HG03558 (cell line): ENCODE results near the gene CNST.

Experiments
- ATAC-seq: cut with Tn5 transposase; IDR thresholded peaks from one replicate; pipeline ENCODE4 v1.9.1; 2021; ENCODE audit warnings: moderate number of reproducible peaks; ENCODE audit not compliant: unreplicated experiment; ENCODE audit errors: extremely low read depth

The CNST gene

DNA sequence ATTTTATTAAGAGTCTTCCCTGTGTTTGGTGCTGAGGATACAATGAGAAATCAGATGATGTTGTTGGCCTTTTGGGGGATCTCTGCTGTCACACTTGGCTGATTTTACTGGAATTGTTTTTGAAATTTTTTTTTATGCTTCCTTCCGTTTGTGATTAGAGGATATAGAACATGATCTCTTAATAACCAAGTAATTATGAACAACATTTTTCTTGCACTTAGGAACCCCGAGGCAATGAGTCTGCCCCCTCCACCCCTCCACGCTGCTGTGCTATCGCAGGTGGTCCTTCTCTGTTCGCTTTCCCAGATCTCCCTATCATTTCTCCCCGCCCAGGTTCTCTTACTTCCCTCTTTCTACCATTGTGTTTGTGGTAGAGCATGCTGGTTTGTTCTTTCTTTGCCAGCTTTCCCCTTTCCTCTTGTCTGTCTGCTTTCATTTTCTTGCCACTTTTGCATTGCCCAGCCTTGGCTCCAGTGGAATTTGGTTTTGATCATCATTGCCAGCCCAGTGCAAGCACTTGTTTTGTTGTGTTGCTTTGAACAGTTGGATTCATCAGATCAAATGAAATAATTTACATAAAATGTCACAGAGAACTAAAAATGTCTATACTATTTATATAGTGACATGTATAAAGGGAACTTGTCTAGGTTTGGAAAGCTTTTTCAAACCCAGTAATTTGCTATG, 84.9 kb downstream of the CNST start:
- ATAC-seq = no peak

- ATAC-seq = no peak
Measured at GRCh38 chr1:246658567-246658966, 92.3 kb downstream of the CNST start.

DNA sequence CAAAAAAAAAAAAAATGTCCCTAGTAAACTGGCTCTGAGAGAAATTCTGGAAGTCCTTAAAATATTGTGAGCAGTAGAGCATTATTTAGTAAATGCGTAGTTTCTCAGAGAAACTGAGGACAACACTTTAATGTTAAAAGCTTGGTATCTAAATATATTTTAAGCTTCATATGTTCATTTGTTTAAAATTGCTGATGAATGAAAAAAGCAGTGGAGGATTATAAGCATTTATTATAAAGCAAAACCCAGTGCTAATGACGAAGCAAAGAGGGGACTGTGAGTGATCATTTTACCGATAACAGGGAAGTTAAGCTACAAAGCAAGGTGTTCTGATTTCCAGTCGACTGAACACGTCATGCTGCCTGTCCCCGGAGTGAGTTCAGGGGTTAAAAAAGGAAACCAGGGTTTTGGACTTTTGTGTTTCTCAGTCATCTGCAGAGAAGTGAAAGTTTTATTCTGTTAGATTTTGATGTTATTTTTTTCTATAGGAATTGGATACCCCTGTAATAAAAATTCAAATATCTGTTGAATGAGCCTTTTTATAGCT, 93.4 kb downstream of the CNST start:
- no peak for ATAC-seq

- ATAC-seq = no peak
Measured at GRCh38 chr1:246661451-246661850, 95.2 kb downstream of the CNST start.

DNA sequence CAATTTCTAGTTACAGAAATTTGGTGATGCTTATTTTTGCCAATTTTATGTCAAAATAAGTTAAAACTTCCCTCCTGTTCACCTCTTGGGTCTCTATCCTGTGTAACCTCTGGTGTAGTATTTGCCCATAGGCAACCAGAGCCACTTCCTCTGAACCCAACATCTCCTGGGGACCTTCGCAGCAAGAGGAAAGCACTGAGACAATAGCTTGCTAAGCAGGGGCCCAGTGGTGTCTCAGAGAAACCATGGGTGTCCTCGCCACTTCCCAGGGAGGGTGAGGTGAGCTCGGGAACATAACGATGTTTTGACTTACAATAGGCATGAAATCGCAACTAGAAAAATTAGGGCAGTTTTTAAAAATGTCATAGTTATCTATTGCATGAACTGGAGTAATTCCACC, 101.5 kb downstream of the CNST start:
- ATAC-seq = no peak

GRCh38 chr1:246669659-246670058, 103.4 kb downstream of the CNST start:
- ATAC-seq = no peak

DNA sequence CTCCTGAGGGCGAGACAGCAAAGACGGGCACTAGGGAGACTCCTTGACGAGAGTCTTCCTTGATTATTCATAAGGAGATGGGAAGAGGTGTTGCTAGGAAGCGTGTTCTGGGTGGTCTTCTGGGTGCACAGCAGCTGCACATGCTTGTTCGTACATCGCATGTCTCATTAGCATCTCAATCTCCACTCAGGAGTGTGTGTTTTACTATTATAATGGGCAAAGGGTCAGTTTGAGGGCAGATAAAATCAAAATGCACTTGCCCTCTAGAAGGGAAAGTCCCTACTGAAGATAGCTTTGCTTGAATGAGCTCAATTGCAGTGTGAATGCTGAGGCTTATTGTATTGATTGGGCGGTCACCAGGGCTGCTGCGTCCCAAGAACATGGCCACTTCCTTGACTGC, 107.8 kb downstream of the CNST start:
- no peak for ATAC-seq

GRCh38 chr1:246677842-246678241, 111.6 kb downstream of the CNST start:
- no peak for ATAC-seq

- ATAC-seq = no peak
Measured at GRCh38 chr1:246678816-246679793, 112.8 kb downstream of the CNST start.

DNA sequence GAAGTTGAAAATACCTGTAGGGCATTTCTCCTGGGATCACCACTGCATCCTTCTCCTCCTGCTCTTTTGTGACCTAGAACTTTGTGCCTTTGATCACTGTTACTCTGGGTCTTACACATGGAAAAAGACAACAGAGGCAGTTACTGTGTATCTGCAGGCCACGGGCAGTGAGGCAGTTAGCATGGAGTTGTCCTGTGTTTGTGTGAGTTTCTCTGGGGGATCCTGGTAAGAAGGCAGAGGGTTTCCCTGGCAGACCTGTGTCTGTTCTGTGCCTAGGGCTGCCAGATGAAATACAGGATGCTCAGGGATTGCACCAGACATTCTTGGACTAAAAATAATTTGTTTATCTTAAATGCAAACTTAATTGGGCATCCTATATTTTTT, 113.5 kb downstream of the CNST start:
- ATAC-seq = no peak

DNA sequence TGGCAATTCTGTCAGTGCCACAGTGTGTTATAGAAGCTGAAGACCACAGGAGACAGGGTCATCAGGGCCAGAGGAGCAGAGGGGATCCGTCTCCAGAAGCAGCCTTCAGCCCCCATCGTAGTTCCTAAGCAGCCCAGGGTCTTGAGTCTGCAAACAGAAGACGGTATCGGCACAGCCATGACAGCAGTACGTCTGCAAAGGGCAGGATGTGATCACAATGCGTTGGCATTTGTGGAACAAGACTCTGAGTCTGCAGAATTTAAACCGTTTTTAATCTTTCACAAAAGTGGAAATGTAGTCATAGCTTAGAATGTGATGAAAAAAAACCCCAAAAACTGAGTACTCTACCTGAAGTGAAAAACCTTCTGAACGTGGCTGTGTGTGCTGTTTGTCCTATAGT, 113.9 kb downstream of the CNST start:
- ATAC-seq = no peak

DNA sequence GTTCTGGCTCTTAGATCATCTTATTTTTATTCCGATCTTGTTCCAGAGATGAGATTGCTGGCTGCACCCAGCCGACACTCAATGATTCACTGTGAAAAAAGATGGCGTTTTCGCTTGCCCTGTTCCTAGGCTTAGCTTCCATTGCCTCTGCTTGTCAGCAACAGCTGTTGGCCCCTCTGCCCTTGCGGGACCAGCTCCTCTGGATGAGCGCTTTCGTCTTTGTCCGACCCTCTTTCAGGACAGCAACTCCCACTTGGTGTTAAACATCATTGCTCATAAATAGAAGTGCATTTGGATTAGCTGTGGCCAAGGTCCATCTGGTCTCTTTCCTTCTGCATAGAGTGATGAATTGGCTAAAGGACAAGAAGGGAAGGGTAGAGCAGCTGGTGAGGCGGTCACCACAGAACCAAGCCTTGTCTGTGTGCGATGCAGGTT, 114.5 kb downstream of the CNST start:
- no peak for ATAC-seq

DNA sequence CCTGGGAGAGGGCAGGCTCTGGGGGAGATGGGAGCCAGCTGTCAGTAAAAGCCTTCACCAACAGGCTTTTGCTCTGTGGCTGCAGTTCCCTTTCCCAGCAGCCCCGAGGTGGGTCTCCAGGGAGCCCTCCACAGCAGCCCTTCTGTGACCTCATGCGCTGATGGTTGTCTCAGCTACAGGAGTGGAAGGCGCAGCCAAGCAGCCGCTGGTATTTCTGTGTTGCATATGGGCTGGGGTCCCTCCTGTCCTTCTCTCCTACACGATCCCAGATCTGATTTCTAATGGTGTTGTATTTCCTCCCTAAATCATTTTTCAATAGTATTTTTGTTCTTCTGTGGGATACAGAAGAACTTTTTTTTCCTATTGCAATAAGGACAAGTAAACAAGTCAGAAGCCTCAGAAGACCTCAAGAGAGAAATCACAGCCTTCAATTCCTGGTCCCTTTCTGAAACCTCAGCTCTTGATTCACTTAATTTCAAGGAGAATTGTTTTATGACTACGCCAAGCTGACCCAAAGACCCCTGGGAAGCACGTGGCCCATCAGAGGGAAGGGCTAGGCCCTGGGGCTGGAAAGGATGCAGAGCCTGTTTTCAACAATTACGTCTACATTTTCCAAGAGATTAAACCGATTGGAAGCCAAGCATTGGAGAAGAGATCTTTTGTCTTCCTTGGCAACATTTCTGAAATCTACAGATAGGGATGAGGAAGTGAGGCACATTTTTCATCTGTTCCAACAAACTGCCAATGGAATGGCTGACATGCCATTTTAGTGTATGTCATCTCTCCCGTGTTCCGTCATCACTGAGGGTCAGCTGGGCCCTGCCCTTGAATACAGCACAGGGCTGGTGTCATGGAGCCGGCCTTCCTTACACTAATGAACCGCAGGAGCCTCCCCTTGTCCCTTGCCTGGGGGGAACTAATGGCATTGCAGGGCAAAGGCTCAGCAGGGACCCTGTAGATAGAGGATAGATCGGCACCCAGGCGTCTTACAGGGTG, 115.9 kb downstream of the CNST start:
- ATAC-seq = no peak

DNA sequence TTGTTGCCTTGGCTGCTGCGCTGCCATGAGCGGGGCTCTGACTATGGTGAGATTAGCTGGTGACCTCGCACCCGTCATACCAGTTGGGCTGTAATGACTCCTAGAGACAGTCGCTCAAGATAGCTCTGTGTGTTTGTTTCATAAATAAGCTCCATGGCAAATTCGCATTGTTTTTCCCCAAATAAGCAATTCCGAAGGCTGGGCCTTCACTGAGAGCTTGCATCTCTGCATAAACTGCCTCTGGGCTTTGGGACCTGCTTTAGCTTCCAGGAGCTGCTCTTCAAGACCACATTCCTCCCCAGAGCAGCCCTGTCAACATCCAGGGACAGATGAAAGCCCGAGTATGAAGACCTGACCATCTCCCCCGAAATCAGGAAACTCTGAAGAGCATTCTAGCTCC, 117.3 kb downstream of the CNST start:
- no peak for ATAC-seq

DNA sequence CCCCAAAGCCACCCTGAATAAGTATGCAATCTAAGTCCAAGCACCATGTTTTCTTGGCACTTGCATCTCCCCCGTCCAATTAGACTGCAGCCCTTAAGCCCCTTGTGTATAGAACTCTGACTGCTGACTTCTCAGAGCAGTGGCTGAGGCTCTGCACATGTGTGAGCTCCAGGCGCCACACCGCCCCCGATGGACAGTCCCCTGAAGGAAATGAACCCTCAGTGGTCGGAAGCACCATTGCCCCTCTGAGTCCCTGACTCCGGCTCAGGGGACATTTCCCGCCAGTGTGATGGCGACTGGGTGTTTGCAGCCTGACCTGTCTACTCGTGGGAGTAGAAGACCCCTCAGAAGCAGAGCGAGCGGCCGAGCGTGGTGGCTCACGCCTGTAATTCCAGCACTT, 120.7 kb downstream of the CNST start:
- ATAC-seq = no peak

DNA sequence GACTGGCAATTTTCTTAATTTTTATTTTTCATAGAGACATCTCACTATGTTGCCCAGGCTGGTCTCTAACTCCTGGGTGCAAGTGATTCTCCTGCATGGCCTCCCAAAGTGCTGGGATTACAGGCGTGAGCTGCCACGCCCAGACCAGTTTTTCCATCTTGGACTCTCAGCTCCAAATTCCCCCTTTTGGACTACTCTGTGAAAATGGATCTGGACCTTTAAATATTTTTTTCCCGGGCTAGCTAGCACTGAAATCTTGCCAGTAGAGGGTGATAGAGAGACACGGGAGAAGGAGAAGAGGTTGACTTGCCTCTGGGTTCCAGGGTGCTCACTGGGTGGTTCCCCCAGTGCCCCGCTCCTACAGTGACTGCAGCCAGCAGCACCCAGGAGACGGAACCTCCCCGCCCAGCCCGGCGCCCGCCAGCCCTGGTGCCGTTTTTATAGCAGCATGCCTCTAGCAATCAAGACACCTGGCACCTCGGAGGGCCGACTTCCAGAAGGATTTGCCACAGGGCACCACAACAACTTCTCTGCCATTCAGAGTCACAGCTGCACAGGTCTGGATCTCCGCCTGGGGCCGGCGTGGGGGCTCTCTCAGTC, 123.3 kb downstream of the CNST start:
- peak; percentile 88 for ATAC-seq

DNA sequence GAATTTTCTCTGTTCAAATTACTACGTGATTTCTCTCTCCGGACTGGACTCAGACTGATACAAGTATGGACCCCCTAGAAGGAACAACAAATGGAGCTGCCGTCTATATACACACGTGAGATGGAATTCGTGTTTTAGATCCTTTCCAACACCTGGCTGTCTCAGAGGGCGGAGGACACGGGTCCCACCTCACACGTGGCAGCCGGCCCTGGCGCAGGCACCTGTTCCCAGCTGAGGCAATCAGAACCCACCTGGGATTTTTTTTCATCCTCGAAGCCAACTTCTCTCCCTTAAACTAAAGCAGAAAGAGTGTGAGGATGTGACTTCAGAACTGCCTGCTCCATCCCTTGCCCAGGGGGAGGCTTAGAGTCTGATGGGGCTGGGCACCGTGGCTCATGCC, 123.8 kb downstream of the CNST start:
- ATAC-seq = no peak

DNA sequence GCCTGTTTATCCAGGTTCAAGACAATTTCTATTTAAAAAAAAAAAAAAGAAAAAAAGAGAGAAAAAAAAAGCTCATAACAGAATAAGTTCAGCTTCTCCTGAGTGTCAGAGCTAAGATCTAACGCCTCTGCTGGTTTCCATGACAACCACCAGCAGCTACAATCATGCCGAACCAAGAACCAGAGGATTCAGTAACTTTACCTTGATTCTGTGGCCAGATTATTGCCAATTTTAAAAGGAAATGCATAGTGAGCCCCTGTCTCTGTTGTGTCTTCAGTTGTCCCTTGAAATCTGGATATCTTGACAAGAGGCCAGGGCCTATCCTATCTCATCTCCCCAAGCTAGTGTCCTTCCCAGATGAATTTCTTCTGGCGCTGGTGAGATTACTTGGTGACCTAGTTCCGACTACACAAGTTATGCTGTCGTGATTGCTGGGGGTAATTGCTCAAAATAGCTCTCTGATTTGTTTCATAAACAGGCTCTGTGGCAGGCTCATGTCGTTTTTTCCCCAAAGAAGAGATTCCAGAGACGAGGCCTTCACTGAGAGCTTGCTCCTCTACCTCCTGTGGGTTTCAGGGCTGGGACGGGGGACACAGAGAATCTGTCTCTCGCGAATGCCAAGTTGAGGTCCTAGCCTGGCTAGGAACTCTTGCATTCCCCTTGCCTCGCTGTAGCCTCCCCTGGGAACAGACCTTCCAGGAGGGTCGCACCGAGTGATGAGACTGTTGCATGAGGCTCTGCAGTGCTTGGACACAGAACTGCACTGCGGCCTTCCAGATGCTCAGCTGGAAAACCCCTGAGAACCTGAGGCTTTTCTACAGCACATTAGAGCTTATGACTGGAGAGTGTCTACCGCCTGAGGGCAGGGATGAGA, 125.6 kb downstream of the CNST start:
- no peak for ATAC-seq
